Cardiac muscle cell (in vitro differentiated cells and primary cell): ENCODE measurements around the gene C22orf31. TPM values are rescaled to one million over a fixed set of nuclear protein-coding genes. Genes with fewer than 3 reads are reported as not detected.

Experiments
- DNase-seq, 2 donors: peaks; one replicate each; pipeline versions ENCODE4 v3.0.0 to v3.0.0-alpha.2; 2010 to 2017; ENCODE audit warnings: low read depth in 1 of 2, low spot score in 1 of 2
- H3K27ac ChIP-seq: fragments of 200-600 bp; sonication (generic); 2 replicates; pipeline ENCODE4 v1.5.1; 2016
- H3K27me3 ChIP-seq: fragments of 200-600 bp; sonication (generic); 2 replicates; pipeline ENCODE4 v1.6.0; 2016; ENCODE audit warnings: control low read depth
- H3K36me3 ChIP-seq: fragments of 200-600 bp; sonication (generic); 2 replicates; pipeline ENCODE4 v1.5.1; 2016; ENCODE audit warnings: control low read depth
- H3K4me1 ChIP-seq: fragments of 200-600 bp; sonication (generic); 2 replicates; pipeline ENCODE4 v1.8.1; 2017; ENCODE audit warnings: low read depth, mild to moderate bottlenecking, mixed run types
- H3K4me3 ChIP-seq: fragments of 200-600 bp; sonication (generic); 2 replicates; pipeline ENCODE4 v1.5.1; 2016; ENCODE audit warnings: mild to moderate bottlenecking
- H3K9me3 ChIP-seq: fragments of 200-600 bp; sonication (generic); 2 replicates; pipeline ENCODE4 v1.5.1; 2017; ENCODE audit warnings: low read depth, mild to moderate bottlenecking, control low read depth
- polyA plus RNA-seq: library from polyadenylated mRNA; unstranded; fragments of >200 nt; fragmentation: Nextera tagmentation; extraction: Ambion mirVana; gene quantifications from 2 replicates; pipeline ENCODE4 v1.2.1, GENCODE V29; 2016
- total RNA-seq: library from RNA; depleted of rRNA; stranded (reverse); fragments of >200 nt; gene quantifications from 2 replicates; pipeline ENCODE4 v1.2.3, GENCODE V29; 2016
- TF ChIP-seq, protein P1 (sequence below): IDR thresholded peaks from 2 replicates; pipeline ENCODE4 v1.5.1; 2012; ENCODE audit warnings: low read depth, mild to moderate bottlenecking, low read length

The C22orf31 gene
- total and polyA plus RNA-seq, 2 experiments from 2014 or later: not detected

DNA sequence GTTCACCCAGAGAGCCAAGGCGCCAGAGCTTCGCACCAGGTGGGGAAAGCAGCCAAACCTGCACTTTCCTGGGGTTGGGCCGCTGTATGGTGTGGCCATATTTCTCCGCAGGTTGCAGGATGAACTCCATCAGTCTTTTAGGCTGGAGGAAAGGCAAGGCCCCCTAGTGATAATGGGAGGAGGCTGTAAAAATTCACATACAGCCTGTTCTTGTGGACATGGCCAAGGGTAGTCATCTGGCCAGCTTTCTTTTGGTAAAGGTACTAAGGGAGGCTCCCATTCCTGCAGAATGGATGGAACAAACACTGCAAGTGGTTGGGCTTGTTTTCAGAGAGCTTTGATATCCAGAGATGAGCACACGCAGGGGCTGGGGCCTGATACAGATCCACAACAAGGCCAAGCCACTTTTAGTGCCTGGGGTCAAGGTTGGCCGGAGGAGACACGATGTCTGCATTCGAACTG, 29.6 kb downstream of the C22orf31 start:
- no peaks in the 10 kb centered on the region for H3K9me3 ChIP-seq
- TF ChIP-seq, protein P1, sequence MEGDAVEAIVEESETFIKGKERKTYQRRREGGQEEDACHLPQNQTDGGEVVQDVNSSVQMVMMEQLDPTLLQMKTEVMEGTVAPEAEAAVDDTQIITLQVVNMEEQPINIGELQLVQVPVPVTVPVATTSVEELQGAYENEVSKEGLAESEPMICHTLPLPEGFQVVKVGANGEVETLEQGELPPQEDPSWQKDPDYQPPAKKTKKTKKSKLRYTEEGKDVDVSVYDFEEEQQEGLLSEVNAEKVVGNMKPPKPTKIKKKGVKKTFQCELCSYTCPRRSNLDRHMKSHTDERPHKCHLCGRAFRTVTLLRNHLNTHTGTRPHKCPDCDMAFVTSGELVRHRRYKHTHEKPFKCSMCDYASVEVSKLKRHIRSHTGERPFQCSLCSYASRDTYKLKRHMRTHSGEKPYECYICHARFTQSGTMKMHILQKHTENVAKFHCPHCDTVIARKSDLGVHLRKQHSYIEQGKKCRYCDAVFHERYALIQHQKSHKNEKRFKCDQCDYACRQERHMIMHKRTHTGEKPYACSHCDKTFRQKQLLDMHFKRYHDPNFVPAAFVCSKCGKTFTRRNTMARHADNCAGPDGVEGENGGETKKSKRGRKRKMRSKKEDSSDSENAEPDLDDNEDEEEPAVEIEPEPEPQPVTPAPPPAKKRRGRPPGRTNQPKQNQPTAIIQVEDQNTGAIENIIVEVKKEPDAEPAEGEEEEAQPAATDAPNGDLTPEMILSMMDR: no peak
- H3K27ac ChIP-seq: peak overlapping the region; percentile 93
- H3K36me3 ChIP-seq: no peaks in the 10 kb centered on the region
- peak; percentile 11 to 14 for DNase-seq
- H3K4me1 ChIP-seq: peaks cover 42% of the 10 kb centered on the region
- no peak overlapping the region for H3K4me3 ChIP-seq
- H3K27me3 ChIP-seq: no peaks in the 10 kb centered on the region

DNA sequence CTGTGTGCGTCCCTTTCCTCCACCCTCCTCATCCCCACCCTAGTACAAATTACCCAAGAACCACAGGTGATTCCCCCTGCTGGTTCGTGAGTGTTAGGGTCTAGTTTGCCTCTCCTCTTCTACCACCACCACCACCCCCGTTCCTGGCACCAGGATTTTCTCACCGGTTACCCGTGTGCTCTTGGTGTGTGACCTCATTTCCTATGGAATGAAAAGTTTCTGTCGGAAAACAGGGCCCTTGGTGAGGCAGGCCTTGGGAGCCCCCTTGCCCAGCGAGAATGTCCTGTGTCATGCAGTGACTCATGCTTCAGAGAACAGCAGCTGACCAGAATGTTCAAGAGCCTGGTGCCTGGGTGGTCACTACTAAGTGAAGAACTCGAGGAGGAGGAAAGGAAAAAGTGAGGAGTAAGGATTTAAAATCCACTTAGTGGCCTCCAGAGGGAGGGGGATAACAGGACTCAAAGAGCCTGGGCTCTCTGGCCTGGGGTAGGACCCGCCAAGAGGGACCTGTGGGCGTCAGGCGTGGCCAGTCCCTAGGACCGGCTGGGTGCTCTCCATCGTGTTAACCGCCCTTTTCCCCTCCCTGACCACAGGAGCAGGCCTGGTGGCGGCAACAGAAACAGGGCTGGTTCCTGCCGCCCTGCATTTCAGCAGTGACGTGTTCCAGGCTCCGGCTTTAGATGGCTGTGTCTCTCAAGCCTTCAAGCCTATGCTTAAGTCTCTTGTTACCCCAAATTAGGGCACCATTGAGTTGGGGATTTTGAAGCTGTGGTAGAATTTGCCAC, 30.2 kb downstream of the C22orf31 start:
- Histone ChIP-seq H3K9me3 (no peaks in the 10 kb centered on the region), H3K36me3 (no peaks in the 10 kb centered on the region), H3K4me3 (no peak overlapping the region), H3K4me1 (peaks cover 44% of the 10 kb centered on the region), H3K27me3 (no peaks in the 10 kb centered on the region), H3K27ac (peak overlapping the region; percentile 93)
- TF ChIP-seq, protein P1: peak; percentile 23
- DNase-seq: peak; percentile 75 to 92

DNA sequence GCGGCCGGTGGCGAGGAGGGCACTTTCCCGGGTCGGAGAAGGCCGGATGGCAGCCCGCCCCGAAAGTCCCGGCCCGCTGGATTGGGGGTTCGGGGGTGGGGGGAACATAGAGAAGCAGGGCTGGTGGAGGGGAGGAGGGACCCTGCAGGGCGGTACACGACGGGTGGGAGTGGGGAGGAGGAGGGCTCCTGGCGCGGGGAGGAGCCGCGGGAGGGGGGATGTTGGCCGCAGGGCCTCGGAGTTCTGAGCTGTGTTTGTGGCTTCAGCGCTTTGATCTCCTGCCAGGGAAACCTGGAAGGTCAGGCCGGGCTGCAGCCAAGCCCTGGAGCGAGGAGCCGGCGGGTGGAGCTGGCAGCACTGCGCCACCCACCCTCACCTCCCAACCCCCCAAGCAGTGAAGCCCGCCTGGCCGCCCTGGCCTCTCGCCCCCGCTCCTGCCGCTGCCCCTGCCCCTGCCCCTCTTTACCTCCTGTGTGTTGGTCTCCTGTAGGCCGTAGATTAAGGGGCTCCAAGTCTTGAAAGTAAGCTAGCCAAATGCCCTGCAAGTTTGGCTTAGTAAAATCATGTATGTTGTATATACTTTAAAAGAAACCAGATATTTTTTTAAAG, 30.9 kb downstream of the C22orf31 start:
- TF ChIP-seq, protein P1: no peak
- H3K27me3 ChIP-seq: no peaks in the 10 kb centered on the region
- peaks cover 51% of the 10 kb centered on the region for H3K4me1 ChIP-seq
- peak overlapping the region; percentile 28 for H3K4me3 ChIP-seq
- H3K9me3 ChIP-seq: no peaks in the 10 kb centered on the region
- H3K27ac ChIP-seq: peak overlapping the region; percentile 93
- peak; percentile 86 to 93 for DNase-seq
- H3K36me3 ChIP-seq: no peaks in the 10 kb centered on the region

DNA sequence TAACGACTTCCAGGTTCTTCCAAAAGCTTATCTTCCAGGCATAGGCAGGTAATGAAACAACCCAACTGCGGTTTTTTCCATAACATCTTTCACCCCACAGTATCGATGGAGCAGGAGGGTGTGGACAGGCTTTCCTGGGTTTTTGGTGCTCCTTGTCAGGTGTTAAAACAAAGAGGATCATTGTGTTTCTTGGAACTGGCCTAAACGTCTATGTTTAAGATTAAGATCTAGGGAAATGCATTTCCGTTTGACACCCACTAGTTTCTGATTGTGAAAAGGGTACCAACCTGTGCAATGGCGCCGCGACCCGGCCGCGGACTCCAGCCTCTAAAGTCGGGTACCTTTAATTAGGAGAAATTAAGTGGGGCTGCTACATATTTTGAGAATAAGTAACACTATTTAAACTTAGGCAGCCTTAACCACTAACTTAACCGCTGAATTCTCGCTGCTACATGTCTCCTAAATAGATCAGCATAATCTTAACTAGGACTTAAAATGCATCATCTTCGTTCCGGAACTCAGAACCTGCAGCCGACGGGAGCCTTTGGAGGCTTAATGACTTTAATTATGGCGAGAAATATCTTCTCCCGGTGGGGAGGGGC, 31.5 kb downstream of the C22orf31 start:
- Histone ChIP-seq H3K27ac (peak overlapping the region; percentile 93), H3K4me3 (peak overlapping the region; percentile 28), H3K36me3 (no peaks in the 10 kb centered on the region), H3K9me3 (no peaks in the 10 kb centered on the region), H3K27me3 (no peaks in the 10 kb centered on the region), H3K4me1 (peaks cover 53% of the 10 kb centered on the region)
- TF ChIP-seq, protein P1: no peak
- DNase-seq: peak in 1 of 2 donors; percentile 36

DNA sequence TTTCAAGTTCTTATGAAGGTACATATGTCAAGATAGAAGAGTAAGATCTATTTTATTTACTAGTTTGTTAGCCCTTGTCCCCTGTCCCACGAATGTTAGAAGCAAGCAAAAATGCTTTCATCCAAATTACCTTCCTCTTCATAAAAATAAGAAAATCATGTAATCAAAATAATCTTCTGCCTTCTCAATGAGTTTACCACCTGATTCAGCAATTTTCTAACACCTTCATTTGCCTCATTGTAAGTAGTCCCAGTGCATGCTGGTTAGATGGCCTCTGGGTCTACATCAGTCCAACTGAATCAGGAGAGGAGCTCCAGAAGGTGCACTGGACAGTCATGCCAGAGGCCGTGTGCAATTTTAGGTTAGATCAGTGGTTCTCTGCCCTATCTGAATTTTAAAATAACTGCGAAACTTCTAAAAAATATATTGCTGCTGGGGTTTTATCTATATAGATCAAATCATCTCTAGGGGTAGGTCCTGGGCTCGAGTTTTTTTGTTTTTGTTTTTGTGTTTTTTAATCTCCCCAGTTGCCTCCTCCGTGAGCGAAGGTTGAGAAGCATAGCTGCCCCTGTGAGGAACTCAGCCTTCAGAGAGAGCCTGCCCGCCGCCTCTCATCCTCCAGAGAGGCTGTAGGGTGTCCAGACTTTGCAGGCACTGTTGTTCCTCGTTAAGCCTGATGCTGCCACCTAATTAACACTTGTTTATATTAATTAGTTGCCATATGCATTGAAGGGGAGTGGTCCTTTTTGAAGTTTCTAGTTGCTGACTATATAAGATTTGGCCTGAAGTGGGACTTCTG, 32.2 kb downstream of the C22orf31 start:
- no peak for DNase-seq
- H3K9me3 ChIP-seq: no peaks in the 10 kb centered on the region
- H3K4me3 ChIP-seq: no peak overlapping the region
- H3K4me1 ChIP-seq: peaks cover 53% of the 10 kb centered on the region
- H3K27ac ChIP-seq: peak overlapping the region; percentile 93
- no peaks in the 10 kb centered on the region for H3K27me3 ChIP-seq
- TF ChIP-seq, protein P1: no peak
- H3K36me3 ChIP-seq: no peaks in the 10 kb centered on the region
